Hindlimb muscle (tissue), 1 donor: ENCODE results near the gene VLDLR. TPM values are rescaled to one million over a fixed set of nuclear protein-coding genes. Genes with fewer than 3 reads are reported as not detected.

ENCODE experiments used
- DNase-seq: peaks from one replicate; pipeline ENCODE4 v3.0.0-alpha.2; 2013
- polyA plus RNA-seq: library from polyadenylated mRNA; unstranded; fragments of 120-200 nt; gene quantifications from one replicate; pipeline ENCODE4 v1.2.1, GENCODE V29; 2013; ENCODE audit not compliant: insufficient read length

VLDLR gene
- polyA plus RNA-seq, 1 donor = 23.2 TPM

GRCh38 chr9:2622461-2623287 is 1.1 kb downstream of the VLDLR start:
- peak; percentile 36 for DNase-seq

- DNase-seq = peak; percentile 46
These were observed 1.9 kb downstream of the VLDLR start for GRCh38 chr9:2623288-2624050.

GRCh38 chr9:2624051-2624682 is 2.6 kb downstream of the VLDLR start:
- DNase-seq = no peak

DNA sequence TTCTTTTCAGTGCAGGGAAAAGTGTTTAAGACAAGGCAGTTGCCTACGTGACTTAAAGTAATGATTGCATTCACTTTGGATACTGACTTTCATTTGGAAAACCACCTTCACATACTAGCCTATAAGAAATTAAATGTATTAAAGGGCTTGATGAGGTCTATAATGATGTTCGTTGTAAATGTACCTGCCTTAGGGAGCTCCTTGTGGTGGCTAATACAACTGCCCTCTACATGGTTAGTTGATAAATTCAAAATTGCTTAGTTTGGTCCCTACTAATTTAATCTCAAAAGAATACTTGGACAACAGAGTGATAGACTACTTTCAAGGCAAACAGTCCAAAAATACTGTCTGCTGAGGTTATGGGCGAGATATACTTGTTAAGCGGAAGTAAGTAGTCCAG is 3.8 kb downstream of the VLDLR start:
- DNase-seq = no peak

- DNase-seq = no peak
These were observed 7.3 kb downstream of the VLDLR start for GRCh38 chr9:2628919-2629318.

- no peak for DNase-seq
These were observed 8.6 kb downstream of the VLDLR start for GRCh38 chr9:2630158-2630557.

DNA sequence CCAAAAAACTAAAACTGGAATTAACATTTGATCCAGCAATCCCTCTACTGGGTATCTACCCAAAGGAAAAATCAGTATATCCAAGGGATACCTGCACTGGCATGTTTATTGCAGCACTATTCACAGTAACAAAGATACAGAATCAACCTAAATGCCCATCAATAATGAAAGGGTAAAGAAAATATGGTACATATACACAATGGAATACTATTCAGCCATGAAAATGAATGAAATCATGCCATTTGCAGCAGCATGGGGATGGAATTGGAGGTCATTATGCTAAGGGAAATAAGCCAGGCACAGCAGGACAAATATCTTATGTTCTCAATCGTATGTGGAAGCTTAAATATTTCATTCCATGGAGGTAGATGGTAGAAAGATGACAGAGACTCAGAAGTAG is 9.7 kb downstream of the VLDLR start:
- DNase-seq = no peak

DNA sequence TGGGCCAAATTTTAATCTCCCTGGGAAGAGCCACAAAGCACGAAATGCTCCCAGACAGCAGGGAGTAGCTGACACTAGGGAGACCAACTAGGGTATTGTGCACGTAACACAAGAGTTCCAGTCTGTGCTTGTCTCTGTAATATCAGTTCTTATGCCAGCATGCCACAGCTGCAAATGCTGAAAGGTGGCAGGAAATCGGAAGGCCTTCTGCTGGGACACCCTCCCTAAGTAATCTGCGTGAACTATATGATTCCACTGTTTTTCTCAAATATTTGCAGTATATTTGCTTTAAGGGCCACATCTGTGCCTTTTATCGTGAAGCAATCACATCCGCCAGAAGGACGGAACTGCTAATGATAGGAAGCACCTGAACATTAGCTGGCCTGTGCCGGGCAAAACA is 12.6 kb downstream of the VLDLR start:
- DNase-seq = no peak

GRCh38 chr9:2634818-2635217 is 13.2 kb downstream of the VLDLR start:
- no peak for DNase-seq

- DNase-seq = no peak
These were observed 14.3 kb downstream of the VLDLR start for GRCh38 chr9:2635922-2636321.

DNA sequence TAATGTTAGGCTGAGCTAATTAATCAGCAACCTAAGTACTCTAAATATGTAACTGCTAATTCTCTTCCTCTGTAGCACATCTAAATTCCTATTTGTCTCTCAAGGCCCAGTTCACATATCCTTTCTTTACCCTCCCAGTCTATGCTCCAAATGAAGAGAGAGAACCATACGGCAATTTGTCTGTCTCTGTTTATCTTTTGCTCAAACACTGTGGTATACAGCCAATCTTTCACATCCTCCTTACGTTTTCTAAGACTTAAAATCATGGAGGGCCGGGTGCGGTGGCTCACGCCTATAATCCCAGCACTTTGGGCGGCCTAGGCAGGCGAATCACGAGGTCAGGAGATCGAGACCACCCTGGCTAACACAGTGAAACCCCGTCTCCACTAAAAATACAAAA is 15.8 kb downstream of the VLDLR start:
- no peak for DNase-seq

DNA sequence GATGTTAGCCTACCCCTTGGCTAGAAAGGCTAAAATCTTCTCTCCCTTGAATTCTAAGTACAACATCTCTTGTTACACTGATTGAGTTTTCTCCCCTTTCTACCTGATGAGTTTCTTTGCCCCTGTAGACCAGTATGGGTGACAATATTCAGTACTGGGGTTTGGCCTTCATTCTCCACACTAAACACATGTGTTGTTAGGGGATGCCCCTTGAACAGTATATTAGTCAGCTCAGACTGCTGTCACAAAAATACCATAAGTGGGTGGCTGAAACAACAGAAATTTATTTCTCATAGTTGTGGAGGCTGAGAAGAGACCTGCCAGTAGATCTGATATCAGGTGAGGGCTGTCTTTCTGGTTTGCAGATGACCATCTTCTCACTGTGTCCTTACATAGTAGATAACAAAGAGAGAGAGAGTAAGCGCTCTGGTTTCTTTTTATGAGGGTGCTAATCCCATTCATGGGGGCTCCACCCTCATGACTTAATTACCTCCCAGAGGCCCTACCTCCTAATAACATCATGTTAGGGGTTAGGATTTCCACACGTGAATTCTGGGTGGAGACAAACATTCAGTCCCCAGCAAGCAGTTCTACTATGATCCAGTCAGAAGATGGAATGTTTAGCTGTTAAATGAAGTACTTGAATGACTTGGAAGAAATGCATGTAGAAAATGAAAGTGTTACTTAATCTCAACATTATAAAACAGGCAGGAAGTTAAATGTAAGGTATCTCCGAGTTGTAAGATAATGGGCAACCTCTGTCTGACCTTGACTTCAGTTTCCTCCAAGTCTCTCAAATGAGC is 17.5 kb downstream of the VLDLR start:
- no peak for DNase-seq

GRCh38 chr9:2639786-2640185 is 18.2 kb downstream of the VLDLR start:
- DNase-seq = no peak

DNA sequence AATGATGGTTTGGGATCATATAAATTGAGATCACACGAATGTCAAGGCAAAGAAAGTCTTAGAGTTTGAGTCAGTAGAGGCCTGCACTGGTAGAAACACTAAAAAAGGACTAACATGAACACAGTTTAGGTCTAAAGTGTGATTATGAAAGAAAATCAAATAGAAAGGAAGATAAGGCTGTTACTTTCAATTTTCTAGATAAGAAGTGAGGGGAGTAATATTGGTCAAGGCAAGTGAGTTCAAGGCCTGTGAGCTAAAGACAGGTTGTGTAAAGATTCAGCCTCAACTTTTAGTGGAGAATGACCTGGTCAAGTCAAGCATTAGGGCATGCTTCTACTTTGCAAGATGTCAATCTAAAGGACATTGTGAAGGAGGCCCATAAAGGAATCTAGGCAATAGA is 19.0 kb downstream of the VLDLR start:
- DNase-seq = no peak

DNA sequence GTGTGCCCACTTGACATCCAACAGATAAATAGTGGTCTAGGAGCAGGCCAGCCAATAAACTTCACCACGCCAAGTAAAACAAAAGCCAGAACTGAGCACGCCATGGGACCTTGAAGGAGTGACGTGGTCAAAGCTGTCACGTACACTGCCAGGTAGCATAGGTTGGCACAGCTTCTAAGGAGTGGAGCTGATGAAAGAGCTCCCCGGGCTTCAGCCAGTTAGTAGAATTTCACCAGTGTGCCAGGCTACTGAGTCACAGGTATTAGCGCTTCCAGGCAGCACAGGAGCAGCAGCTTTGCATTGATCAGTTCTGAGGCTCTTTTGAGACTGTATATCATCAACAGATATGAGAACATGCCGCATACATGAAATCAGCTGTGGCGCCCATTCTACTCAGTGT is 19.4 kb downstream of the VLDLR start:
- no peak for DNase-seq

DNA sequence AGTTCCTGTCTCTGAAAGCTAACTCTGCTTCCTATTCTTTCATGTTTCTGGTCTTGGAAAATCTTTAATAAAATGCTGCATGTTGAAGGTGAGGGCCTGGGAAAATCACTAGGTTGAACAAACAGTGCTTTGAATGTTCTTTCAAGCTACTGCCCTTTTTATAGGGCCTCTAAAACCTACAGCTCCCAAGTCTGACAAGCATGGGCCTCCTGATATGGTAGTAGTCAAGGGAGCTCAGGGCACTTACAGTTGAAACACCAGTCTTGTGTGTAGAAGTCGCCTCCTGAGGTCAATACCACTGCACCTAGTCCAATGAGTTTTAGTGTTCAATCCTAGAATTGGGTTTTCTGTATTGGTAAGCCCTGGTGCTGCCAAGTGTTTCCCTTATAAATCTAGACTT is 20.5 kb downstream of the VLDLR start:
- DNase-seq = no peak

GRCh38 chr9:2645569-2645968 is 24.0 kb downstream of the VLDLR start:
- DNase-seq = no peak

DNA sequence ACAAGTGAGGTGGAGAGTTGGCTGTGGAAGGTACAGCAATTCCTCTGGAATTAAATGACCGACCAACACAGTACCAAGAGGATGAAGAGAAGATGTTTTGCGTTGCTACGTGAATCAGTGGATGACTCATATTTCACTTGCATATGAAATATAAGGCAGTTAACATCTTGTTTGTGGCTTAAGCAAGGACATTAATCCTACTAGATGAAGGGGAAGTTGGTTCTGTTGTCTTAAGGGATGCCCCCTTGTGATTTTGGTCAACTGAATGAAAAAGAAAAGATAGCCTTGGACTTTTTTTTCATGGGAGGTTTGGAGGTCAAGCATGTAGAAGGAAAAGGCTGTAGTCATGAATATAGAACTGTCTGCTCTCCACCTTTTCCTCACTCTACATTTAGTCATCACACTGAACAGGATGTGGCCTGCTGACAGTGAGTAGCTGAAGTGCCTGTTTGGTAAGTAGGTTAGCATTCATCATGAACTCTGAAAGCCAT is 33.9 kb downstream of the VLDLR start:
- no peak for DNase-seq

DNA sequence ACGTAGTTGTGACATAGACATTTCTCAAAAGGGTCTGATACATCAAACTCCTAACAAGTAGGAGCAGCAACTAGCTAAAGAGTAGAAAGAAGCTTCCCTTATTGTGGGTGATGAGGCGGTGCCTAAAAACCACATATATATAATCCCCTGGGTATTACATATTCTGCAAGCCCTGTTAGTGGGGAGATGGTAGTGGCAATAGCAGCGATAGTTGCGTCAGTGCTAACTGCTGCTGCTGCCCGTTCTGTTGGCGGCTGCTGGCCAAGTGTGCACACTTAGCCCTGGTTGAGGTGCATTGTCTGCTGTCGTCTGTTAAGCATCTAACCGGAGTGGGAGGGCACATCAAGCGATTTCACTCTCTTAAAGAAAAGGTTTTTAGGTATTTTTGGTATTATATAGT is 35.8 kb downstream of the VLDLR start:
- DNase-seq = no peak

DNA sequence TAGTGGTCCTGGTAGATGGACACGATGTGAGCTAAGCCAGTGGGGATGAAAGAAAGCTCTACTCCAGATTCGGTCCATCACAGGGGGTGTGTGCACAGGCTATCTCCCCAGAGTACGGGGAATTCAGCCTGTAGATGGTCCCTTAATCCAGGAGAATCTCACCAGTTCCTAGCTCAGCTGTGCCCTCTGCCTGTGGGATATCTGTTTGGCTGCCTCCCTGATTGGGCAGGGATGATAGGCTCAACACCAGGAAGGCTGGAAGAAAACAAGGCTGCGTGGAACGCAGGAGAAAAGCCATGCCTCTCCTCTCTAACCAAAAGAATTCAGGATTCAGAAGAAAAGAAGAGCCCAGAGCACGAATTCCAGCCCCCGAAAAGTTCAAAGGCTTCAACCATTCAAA is 40.9 kb downstream of the VLDLR start:
- DNase-seq = no peak

GRCh38 chr9:2663461-2664173 is 42.0 kb downstream of the VLDLR start:
- peak; percentile 57 for DNase-seq
